ENCODE data around the gene INSRR. TPM values are rescaled to one million over a fixed set of nuclear protein-coding genes. Genes with fewer than 3 reads are reported as not detected.

INSRR gene
- total RNA-seq, 4 donors from 2014 or later, result not detected

- no peaks in the 10 kb centered on the region for H3K9me3 ChIP-seq
- no peaks in the 10 kb centered on the region for H3K4me1 ChIP-seq
- intact Hi-C loops (cut with DNase I), result no loop called here
- H3K27me3 ChIP-seq, result no peaks in the 10 kb centered on the region
- TF ChIP-seq POLR2A (IDR thresholded peaks at IDR 0.05), result no peak
- no peak for TF ChIP-seq CTCF (IDR thresholded peaks at IDR 0.05)
- no peaks in the 10 kb centered on the region for H3K36me3 ChIP-seq
- H3K4me3 ChIP-seq (replicated peaks in 1 of 3), result no peak overlapping the region
- no peak overlapping the region for H3K27ac ChIP-seq
- 28 to 39% methylated on average over 4 to 20 of the region's 21 CpGs for WGBS, 2 donors
- DNase-seq, result no peak
Measured at GRCh38 chr1:156876281-156876680, 17.4 kb upstream of the INSRR start.

GRCh38 chr1:156875341-156875615 is 16.4 kb upstream of the INSRR start:
- Histone ChIP-seq H3K27me3 (no peaks in the 10 kb centered on the region), H3K9me3 (no peaks in the 10 kb centered on the region), H3K4me3 (replicated peaks in 1 of 3) (no peak overlapping the region), H3K36me3 (no peaks in the 10 kb centered on the region), H3K4me1 (no peaks in the 10 kb centered on the region), H3K27ac (no peak overlapping the region)
- no peak for DNase-seq
- TF ChIP-seq POLR2A (IDR thresholded peaks at IDR 0.05) (no peak), CTCF (IDR thresholded peaks at IDR 0.05) (no peak)
- WGBS, 2 donors, result 64 to 80% methylated on average over 1 to 2 of the region's 5 CpGs
- intact Hi-C loops (cut with DNase I), result no loop called here

- TF ChIP-seq CTCF (IDR thresholded peaks at IDR 0.05) (no peak), POLR2A (IDR thresholded peaks at IDR 0.05) (no peak)
- no peaks in the 10 kb centered on the region for H3K27me3 ChIP-seq
- intact Hi-C loops (cut with DNase I), result no loop called here
- no peak overlapping the region for H3K27ac ChIP-seq
- no peaks in the 10 kb centered on the region for H3K9me3 ChIP-seq
- no peaks in the 10 kb centered on the region for H3K36me3 ChIP-seq
- H3K4me1 ChIP-seq, result no peaks in the 10 kb centered on the region
- 78 to 80% methylated on average over 13 to 16 of the region's 16 CpGs for WGBS, 2 donors
- no peak for DNase-seq
- no peak overlapping the region for H3K4me3 ChIP-seq (replicated peaks in 1 of 3)
Measured at GRCh38 chr1:156874572-156875340, 15.8 kb upstream of the INSRR start.

GRCh38 chr1:156874142-156874541 is 15.2 kb upstream of the INSRR start:
- 84% methylated on average over 5 of the region's 5 CpGs for WGBS, 2 donors
- Histone ChIP-seq H3K27me3 (no peaks in the 10 kb centered on the region), H3K36me3 (no peaks in the 10 kb centered on the region), H3K9me3 (no peaks in the 10 kb centered on the region), H3K4me3 (replicated peaks in 1 of 3) (no peak overlapping the region), H3K27ac (no peak overlapping the region), H3K4me1 (no peaks in the 10 kb centered on the region)
- DNase-seq, result no peak
- TF ChIP-seq POLR2A (IDR thresholded peaks at IDR 0.05) (no peak), CTCF (IDR thresholded peaks at IDR 0.05) (no peak)
- intact Hi-C loops (cut with DNase I), result no loop called here

- 96 to 98% methylated on average over 10 to 17 of the region's 18 CpGs for WGBS, 2 donors
- Histone ChIP-seq H3K36me3 (no peaks in the 10 kb centered on the region), H3K9me3 (no peaks in the 10 kb centered on the region), H3K4me1 (no peaks in the 10 kb centered on the region), H3K27ac (no peak overlapping the region), H3K27me3 (no peaks in the 10 kb centered on the region), H3K4me3 (replicated peaks in 1 of 3) (no peak overlapping the region)
- TF ChIP-seq CTCF (IDR thresholded peaks at IDR 0.05) (no peak), POLR2A (IDR thresholded peaks at IDR 0.05) (no peak)
- intact Hi-C loops (cut with DNase I), result no loop called here
- no peak for DNase-seq
Measured at GRCh38 chr1:156873659-156874058, 14.7 kb upstream of the INSRR start.

Measured in thyroid gland (tissue), 4 donors.